Activated CD4-positive, alpha-beta T cell treated with anti-CD3 and anti-CD28 coated beads, Interleukin-2, amount 50 U/mL, for 1 hour (primary cell): Measurements from ENCODE around the gene RPL7A.
"Not testable (repeated sequence)": the region's sequence is repeated elsewhere in the genome, so short reads cannot be mapped to it uniquely, and the experiment has no call there.

ENCODE experiments used
- DNase-seq: peaks from one replicate; pipeline ENCODE4 v3.0.0-alpha.2; 2020

The RPL7A gene

GRCh38 chr9:133329306-133330156 lies 18.5 kb upstream of the RPL7A start:
- DNase-seq = not testable (repeated sequence)

GRCh38 chr9:133331221-133331620 lies 16.8 kb upstream of the RPL7A start:
- DNase-seq = no peak

- no peak for DNase-seq
These were observed 16.2 kb upstream of the RPL7A start for GRCh38 chr9:133331641-133332380.

DNA sequence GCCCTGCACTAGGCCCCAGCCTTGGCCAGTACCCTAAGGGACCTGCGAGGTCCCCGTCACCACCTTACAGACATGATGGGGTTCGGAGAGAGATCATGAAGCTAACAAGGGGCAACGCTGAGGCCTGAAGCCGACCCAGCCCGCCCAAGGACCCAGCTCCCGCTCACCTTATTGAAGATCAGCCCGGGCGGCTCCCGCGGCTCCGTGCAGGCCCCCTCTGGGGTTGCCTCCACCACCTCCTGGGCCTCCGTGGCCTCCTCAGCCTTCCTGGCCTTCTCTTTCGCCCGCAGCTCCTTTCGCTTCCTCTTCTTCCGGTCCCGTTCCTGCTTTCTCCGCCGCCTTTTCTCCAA lies 15.7 kb upstream of the RPL7A start:
- DNase-seq = no peak

GRCh38 chr9:133333011-133333410 lies 15.0 kb upstream of the RPL7A start:
- no peak for DNase-seq

- no peak for DNase-seq
These were observed 14.5 kb upstream of the RPL7A start for GRCh38 chr9:133333566-133333965.

DNA sequence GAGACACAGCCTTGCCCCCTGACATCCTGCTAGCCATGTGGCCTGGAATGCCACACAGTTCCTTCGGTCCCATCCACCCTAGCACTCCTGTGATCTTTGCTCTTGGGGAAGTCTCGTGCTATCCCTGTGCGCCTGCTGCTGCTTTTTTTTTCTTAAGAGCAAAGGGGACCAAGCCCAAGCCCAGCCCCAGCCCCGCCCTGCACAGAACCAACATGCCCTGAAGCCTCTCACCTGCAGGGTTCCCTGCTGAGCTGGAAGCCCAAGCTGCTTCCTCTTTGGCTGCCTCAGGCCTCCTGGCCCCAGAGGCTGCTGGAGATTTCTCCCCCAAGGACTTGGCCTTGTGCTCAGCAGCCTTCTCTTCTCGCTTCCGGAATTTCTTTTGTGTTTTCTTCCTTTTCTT lies 13.9 kb upstream of the RPL7A start:
- DNase-seq = no peak

DNA sequence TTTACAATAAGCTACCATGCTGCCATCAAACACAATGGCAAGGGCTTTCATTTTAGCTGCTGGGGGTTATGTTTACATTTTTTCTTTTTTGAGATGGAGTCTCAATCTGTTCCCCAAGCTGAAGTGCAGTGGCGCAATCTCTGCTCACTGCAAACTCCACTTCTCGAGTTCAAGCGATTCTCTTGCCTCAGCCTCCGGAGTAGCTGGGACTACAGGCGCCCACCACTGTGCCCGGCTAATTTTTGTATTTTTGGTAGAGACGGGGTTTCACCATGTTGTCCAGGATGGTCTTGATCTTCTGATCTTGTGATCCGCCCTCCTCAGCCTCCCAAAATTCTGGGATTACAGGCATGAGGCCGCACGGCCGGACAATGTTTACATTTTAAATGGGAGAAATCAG lies 13.1 kb upstream of the RPL7A start:
- not testable (repeated sequence) for DNase-seq

GRCh38 chr9:133335924-133336811 lies 11.8 kb upstream of the RPL7A start, which contains the start of gene SURF6:
Gene SURF6 (minus strand): TSS chr9:133336188. CDS start chr9:133336132, 56 bp downstream.
- DNase-seq = peak; percentile 91

DNA sequence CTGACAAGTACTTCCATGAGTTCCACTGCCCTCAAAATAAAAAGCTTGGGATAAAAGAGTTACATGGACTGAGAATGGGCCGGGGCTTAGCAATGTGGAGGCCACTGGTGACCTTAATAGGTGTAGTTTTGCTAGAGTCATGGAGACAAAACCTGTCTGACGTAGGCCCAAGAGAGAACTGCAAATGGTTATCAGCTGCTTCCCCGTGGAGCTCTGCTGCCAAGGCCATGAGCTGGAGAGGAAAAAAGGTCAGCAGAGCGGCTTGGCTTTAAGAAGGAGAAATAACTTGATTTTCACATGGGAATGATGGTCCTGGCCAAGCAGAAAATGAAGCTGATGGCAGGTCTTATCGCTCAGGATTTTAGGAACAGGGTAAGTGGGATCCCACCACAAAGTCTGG lies 8.4 kb upstream of the RPL7A start:
- no peak for DNase-seq

- DNase-seq = no peak
These were observed 7.8 kb upstream of the RPL7A start for GRCh38 chr9:133340256-133340655.

DNA sequence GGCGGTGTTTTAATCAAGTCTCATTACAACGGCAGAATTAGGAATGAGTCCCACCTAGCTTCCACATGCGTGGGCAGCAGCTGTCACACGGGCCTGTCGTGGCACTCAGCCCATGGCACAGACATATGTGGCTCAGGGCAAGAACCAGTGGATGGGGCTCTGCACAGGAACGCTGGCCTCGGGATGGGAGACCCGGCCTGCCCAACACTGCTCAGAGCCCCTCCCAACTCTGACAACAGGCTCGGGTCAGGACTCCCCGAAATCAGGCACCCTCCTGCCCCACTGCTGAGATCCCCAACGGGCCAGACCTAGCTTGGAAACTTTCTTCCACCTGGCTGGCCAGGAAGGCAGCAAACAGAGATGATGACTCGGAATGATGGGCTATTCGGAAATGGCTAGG lies 7.1 kb upstream of the RPL7A start:
- DNase-seq = no peak

DNA sequence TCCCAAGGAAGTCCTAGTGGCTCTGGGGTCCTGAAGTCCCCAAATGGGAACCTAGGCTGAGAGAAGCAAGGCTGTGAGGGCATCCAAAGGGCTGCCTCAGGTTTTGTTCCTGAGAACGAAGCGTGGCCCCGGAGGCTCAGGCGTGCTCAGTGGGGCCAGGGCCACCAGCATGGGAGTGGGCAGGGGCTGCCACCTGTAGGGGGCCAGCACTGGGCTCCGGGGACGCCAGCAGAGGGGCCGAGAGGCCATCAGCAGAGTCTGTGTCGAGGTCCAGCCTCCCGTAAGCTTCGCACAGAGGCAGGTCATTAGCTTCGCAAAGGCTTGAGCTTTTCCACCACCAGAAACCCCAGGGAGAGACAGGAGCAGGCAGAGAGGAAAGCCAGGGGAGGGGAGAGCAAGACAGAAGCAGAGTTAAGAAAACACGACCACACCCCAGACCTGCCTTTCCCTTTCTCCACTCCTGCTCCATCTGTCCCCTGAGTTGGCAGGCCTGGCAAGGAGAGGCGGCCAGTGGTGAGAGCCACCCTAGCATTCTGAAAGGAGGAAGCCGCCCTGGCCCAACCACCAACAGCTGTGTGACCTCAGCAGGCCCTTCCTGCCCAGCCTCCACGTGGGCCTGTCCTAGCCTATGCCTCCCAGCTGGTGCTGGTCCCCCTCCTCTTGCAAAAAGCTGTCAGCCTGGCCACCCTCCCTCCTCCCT lies 6.5 kb upstream of the RPL7A start:
- no peak for DNase-seq

GRCh38 chr9:133342069-133342406 lies 6.0 kb upstream of the RPL7A start:
- no peak for DNase-seq

DNA sequence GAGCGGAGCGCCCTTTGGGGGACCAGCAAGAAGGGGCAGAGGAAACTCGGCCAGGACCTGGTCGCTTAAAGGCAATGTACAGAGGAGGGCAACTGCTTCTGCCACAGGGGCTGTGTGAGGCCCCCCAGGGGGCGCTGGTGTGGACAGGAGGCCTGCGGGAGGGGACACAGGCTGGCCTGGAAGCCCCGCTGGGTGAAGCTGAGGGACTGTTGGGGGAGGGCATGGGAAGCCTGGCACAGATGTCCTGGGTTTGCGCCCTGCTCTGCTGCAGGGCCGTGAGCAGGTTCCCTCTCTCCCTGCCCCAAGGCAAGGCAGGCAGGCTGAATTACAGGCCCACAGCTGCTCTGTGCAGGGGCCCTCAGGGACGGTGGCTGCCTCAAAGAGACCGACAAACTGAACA lies 5.4 kb upstream of the RPL7A start:
- no peak for DNase-seq

GRCh38 chr9:133344071-133344470 lies 3.9 kb upstream of the RPL7A start:
- no peak for DNase-seq

DNA sequence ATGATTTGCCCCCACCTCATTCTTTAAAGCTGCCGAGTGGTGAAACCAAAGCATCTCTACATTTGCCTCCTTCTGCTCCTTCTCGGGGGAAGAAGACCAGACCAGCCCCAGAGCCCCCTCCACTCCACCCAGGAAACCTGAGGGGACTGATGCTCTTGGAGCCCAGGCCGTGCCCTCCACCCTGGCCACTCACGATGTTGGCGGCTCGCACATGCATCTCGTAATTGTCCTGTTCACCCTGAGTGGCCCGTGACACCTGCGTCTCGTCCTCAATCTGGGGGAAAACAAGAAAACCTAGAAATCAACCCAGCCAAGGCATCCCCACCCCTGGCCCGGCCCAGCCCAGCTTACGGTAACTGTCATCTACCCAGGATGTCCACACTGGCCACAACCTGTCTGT lies 3.0 kb upstream of the RPL7A start:
- no peak for DNase-seq

GRCh38 chr9:133345596-133345995 lies 2.4 kb upstream of the RPL7A start:
- no peak for DNase-seq

- no peak for DNase-seq
These were observed 1.8 kb upstream of the RPL7A start for GRCh38 chr9:133346021-133346785.

GRCh38 chr9:133347515-133347984 lies 468 bp upstream of the RPL7A start:
- peak; percentile 34 for DNase-seq

GRCh38 chr9:133348718-133349573 lies 928 bp downstream of the RPL7A start:
- no peak for DNase-seq
